Epithelial cell of esophagus (primary cell): Measurements from ENCODE around the gene LRRK2.

Experiments used
- DNase-seq: peaks from one replicate; pipeline ENCODE4 v3.0.0; 2010; ENCODE audit warnings: low read depth
- H3K4me3 ChIP-seq: 2 replicates; pipeline ENCODE4 v1.5.1; 2011; ENCODE audit warnings: mild to moderate bottlenecking, low read length, control low read depth
- CTCF ChIP-seq: IDR thresholded peaks from 2 replicates; pipeline ENCODE4 v1.5.1; 2011; ENCODE audit warnings: low read depth, mild to moderate bottlenecking, low read length, control low read depth, inconsistent platforms; ENCODE audit not compliant: insufficient read depth; ENCODE audit errors: missing control alignments

LRRK2 gene

GRCh38 chr12:40331886-40332285, 107.1 kb downstream of the LRRK2 start:
- H3K4me3 ChIP-seq: no peak overlapping the region
- no peak for TF ChIP-seq CTCF
- peak; percentile 62 for DNase-seq

GRCh38 chr12:40335991-40336390, 111.2 kb downstream of the LRRK2 start:
- TF ChIP-seq CTCF: no peak
- no peak overlapping the region for H3K4me3 ChIP-seq
- no peak for DNase-seq

GRCh38 chr12:40336573-40337199, 111.9 kb downstream of the LRRK2 start:
- peak; percentile 60 for TF ChIP-seq CTCF
- DNase-seq: peak; percentile 39
- H3K4me3 ChIP-seq: no peak overlapping the region

- no peak for TF ChIP-seq CTCF
- H3K4me3 ChIP-seq: no peak overlapping the region
- no peak for DNase-seq
Observed at GRCh38 chr12:40338071-40338470, 113.3 kb downstream of the LRRK2 start.

- no peak for TF ChIP-seq CTCF
- no peak for DNase-seq
Observed at GRCh38 chr12:40338621-40339020, 113.8 kb downstream of the LRRK2 start.

GRCh38 chr12:40342010-40342409, 117.2 kb downstream of the LRRK2 start:
- H3K4me3 ChIP-seq: no peak overlapping the region
- DNase-seq: no peak
- TF ChIP-seq CTCF: no peak

More at GRCh38 chr12:40338621-40339020, 113.8 kb downstream of the LRRK2 start:
- H3K4me3 ChIP-seq: no peak overlapping the region

GRCh38 chr12:40343124-40343523, 118.3 kb downstream of the LRRK2 start:
- no peak for TF ChIP-seq CTCF
- DNase-seq: no peak
- H3K4me3 ChIP-seq: no peak overlapping the region
